Tibial nerve (tissue), 4 donors: ENCODE results near the gene STK33. TPM values are rescaled to one million over a fixed set of nuclear protein-coding genes. Genes with fewer than 3 reads are reported as not detected.

Experiments
- DNase-seq, 2 donors: peaks; one replicate each; pipeline ENCODE4 v3.0.0-alpha.2; 2019; ENCODE audit warnings: low spot score in 2 of 2
- H3K27ac ChIP-seq, 4 donors: fragments of 200-600 bp; sonication (generic) in 3 of 4; one replicate each; pipeline ENCODE4 v1.5.1; 2017 to 2019; ENCODE audit warnings: mild to moderate bottlenecking in 1 of 4
- H3K27me3 ChIP-seq, 2 donors: fragments of 200-600 bp; sonication (generic) in 1 of 2; one replicate each; pipeline versions ENCODE4 v1.5.1 to v1.6.0; 2017 to 2019
- H3K36me3 ChIP-seq, 3 donors: fragments of 200-600 bp; sonication (generic); one replicate each; pipeline ENCODE4 v1.5.1; 2018 to 2019
- H3K4me1 ChIP-seq, 4 donors: fragments of 200-600 bp; sonication (generic) in 3 of 4; one replicate each; pipeline ENCODE4 v1.5.1; 2017 to 2019
- H3K4me3 ChIP-seq, 4 donors: fragments of 200-600 bp; sonication (generic) in 3 of 4; one replicate each; pipeline ENCODE4 v1.5.1; 2017 to 2019; ENCODE audit warnings: mild to moderate bottlenecking in 1 of 4, moderate library complexity in 1 of 4
- H3K9me3 ChIP-seq, 4 donors: fragments of 200-600 bp; sonication (generic) in 3 of 4; one replicate each; pipeline ENCODE4 v1.5.1; 2017 to 2019
- CTCF ChIP-seq, 5 experiments: fragments of 200-600 bp in 3 of 5; fragments of 450-650 bp in 2 of 5; sonication (generic) in 3 of 5; IDR thresholded peaks; one replicate each; pipeline ENCODE4 v1.5.1; 2016 to 2019; ENCODE audit warnings: antibody characterized with exemption in 5 of 5, mild to moderate bottlenecking in 3 of 5, moderate library complexity in 2 of 5
- EP300 ChIP-seq, 2 donors: sonication (generic); formaldehyde crosslinking; IDR thresholded peaks; one replicate each; pipeline ENCODE4 v1.6.1; 2017; ENCODE audit warnings: antibody characterized with exemption in 2 of 2, mild to moderate bottlenecking in 1 of 2
- POLR2A ChIP-seq, 2 donors: fragments of 450-650 bp; IDR thresholded peaks; one replicate each; pipeline ENCODE4 v1.6.1; 2017; ENCODE audit warnings: antibody characterized with exemption in 2 of 2, mild to moderate bottlenecking in 2 of 2, moderate library complexity in 2 of 2
- WGBS, 2 donors: methylation state at CpG; one replicate each; pipeline ENCODE4 v1.1.5; 2018; 5-methylcytosine and 5-hydroxymethylcytosine counted together
- total RNA-seq, 4 donors: library from RNA; depleted of rRNA; stranded (reverse); fragments of >200 nt; gene quantifications; one replicate each; pipeline ENCODE4 v1.1.0, GENCODE V29; 2016

The STK33 gene
- total RNA-seq, 4 donors from 2014 or later: 3.6 to 6.8 (median 5.0) TPM

- TF ChIP-seq CTCF (IDR thresholded peaks at IDR 0.05) (no peak), EP300 (IDR thresholded peaks at IDR 0.05) (no peak), POLR2A (IDR thresholded peaks at IDR 0.05) (no peak)
- Histone ChIP-seq H3K4me1 (peaks cover 0 to 21% (median 6%) of the 10 kb centered on the region in 4 donors), H3K9me3 (no peaks in the 10 kb centered on the region), H3K27me3 (no peaks in the 10 kb centered on the region), H3K36me3 (no peaks in the 10 kb centered on the region), H3K27ac (no peak overlapping the region), H3K4me3 (peak overlapping the region in 1 of 4 donors; percentile 17)
- DNase-seq: peak in 1 of 2 donors; percentile 12
- 30 to 46% methylated on average over 29 to 30 of the region's 30 CpGs for WGBS, 2 donors
Measured at GRCh38 chr11:8356721-8357504, 237.1 kb downstream of the STK33 start.

GRCh38 chr11:8356216-8356615 lies 237.8 kb downstream of the STK33 start:
- H3K36me3 ChIP-seq: no peaks in the 10 kb centered on the region
- peaks cover 0 to 21% (median 6%) of the 10 kb centered on the region in 4 donors for H3K4me1 ChIP-seq
- H3K4me3 ChIP-seq: no peak overlapping the region
- TF ChIP-seq CTCF (IDR thresholded peaks at IDR 0.05): no peak
- TF ChIP-seq POLR2A (IDR thresholded peaks at IDR 0.05): no peak
- no peak for TF ChIP-seq EP300 (IDR thresholded peaks at IDR 0.05)
- 95% methylated on average over 8 of the region's 8 CpGs for WGBS, 2 donors
- no peak for DNase-seq
- H3K27ac ChIP-seq: no peak overlapping the region
- no peaks in the 10 kb centered on the region for H3K27me3 ChIP-seq
- no peaks in the 10 kb centered on the region for H3K9me3 ChIP-seq

- 85 to 91% methylated on average over 5 of the region's 5 CpGs for WGBS, 2 donors
- Histone ChIP-seq H3K9me3 (no peaks in the 10 kb centered on the region), H3K4me1 (peaks cover 0 to 21% (median 6%) of the 10 kb centered on the region in 4 donors), H3K36me3 (no peaks in the 10 kb centered on the region), H3K4me3 (no peak overlapping the region), H3K27ac (no peak overlapping the region), H3K27me3 (no peaks in the 10 kb centered on the region)
- no peak for DNase-seq
- TF ChIP-seq POLR2A (IDR thresholded peaks at IDR 0.05): no peak
- no peak for TF ChIP-seq CTCF (IDR thresholded peaks at IDR 0.05)
- TF ChIP-seq EP300 (IDR thresholded peaks at IDR 0.05): no peak
Measured at GRCh38 chr11:8355416-8355742, 238.6 kb downstream of the STK33 start.

GRCh38 chr11:8354622-8355415 lies 239.2 kb downstream of the STK33 start:
- Histone ChIP-seq H3K27ac (no peak overlapping the region), H3K27me3 (no peaks in the 10 kb centered on the region), H3K36me3 (no peaks in the 10 kb centered on the region), H3K4me1 (peaks cover 0 to 21% (median 6%) of the 10 kb centered on the region in 4 donors), H3K9me3 (no peaks in the 10 kb centered on the region), H3K4me3 (peak overlapping the region in 2 of 4 donors; percentile 6 to 9)
- WGBS, 2 donors: 13 to 14% methylated on average over 15 to 16 of the region's 16 CpGs
- TF ChIP-seq CTCF (IDR thresholded peaks at IDR 0.05): no peak
- TF ChIP-seq EP300 (IDR thresholded peaks at IDR 0.05): no peak
- no peak for TF ChIP-seq POLR2A (IDR thresholded peaks at IDR 0.05)
- DNase-seq: no peak
